CD14-positive monocyte (primary cell): ENCODE measurements around the gene S100P. TPM values are rescaled to one million over a fixed set of nuclear protein-coding genes. Genes with fewer than 3 reads are reported as not detected.
A peak's percentile ranks its signal among the peaks of the same experiment; 100 is the strongest.

Experiments
- DNase-seq, 3 donors: peaks; one replicate each; pipeline ENCODE4 v3.0.0-alpha.2; 2011 to 2022
- H2AFZ ChIP-seq: 2 replicates; pipeline ENCODE4 v1.6.0; 2012; ENCODE audit warnings: mild to moderate bottlenecking, low read depth, low read length, inconsistent platforms; ENCODE audit not compliant: insufficient read depth, poor library complexity, severe bottlenecking
- H3K27ac ChIP-seq, 2 donors: 1 replicate in 1 of 2; 2 replicates in 1 of 2; pipeline ENCODE4 v1.5.1; 2012 to 2013; ENCODE audit warnings: low read length in 2 of 2, control low read depth in 1 of 2, inconsistent platforms in 1 of 2, low read depth in 1 of 2, mild to moderate bottlenecking in 1 of 2
- H3K27me3 ChIP-seq, 2 donors: one replicate each; pipeline versions ENCODE4 v1.6.0 to v1.6.1; 2011 to 2013; ENCODE audit warnings: low read length in 2 of 2; ENCODE audit not compliant: control insufficient read depth in 2 of 2, insufficient read depth in 2 of 2
- H3K36me3 ChIP-seq, 2 donors: replicated peaks in 1 of 2; 1 replicate in 1 of 2; 2 replicates in 1 of 2; pipeline versions ENCODE4 v1.5.1 to v1.6.1; 2012 to 2013; ENCODE audit warnings: low read length in 2 of 2, control low read depth in 1 of 2, inconsistent platforms in 1 of 2, mild to moderate bottlenecking in 1 of 2; ENCODE audit not compliant: insufficient read depth in 2 of 2, control insufficient read depth in 1 of 2
- H3K4me1 ChIP-seq, 2 donors: 1 replicate in 1 of 2; 2 replicates in 1 of 2; pipeline versions ENCODE4 v1.5.1 to v1.6.1; 2012 to 2013; ENCODE audit warnings: low read length in 2 of 2, control low read depth in 1 of 2, inconsistent platforms in 1 of 2, mild to moderate bottlenecking in 1 of 2, moderate library complexity in 1 of 2; ENCODE audit not compliant: insufficient read depth in 2 of 2, control insufficient read depth in 1 of 2
- H3K4me2 ChIP-seq: replicated peaks from 2 replicates; pipeline ENCODE3; 2012; ENCODE audit warnings: low read length, moderate library complexity, mild to moderate bottlenecking; ENCODE audit not compliant: poor library complexity, severe bottlenecking; ENCODE audit errors: extremely low read depth
- H3K4me3 ChIP-seq, 3 experiments: fragments of 200-600 bp in 1 of 3; sonication (generic) in 1 of 3; replicated peaks in 1 of 3; 1 replicate in 2 of 3; 2 replicates in 1 of 3; pipeline ENCODE4 v1.5.1; 2011 to 2013; ENCODE audit warnings: low read length in 3 of 3, mild to moderate bottlenecking in 3 of 3, control low read depth in 2 of 3, low read depth in 2 of 3, inconsistent platforms in 1 of 3, moderate library complexity in 1 of 3
- H3K79me2 ChIP-seq: 2 replicates; pipeline ENCODE4 v1.6.0; 2012; ENCODE audit warnings: mild to moderate bottlenecking, control low read depth, inconsistent platforms, low read length, moderate library complexity; ENCODE audit not compliant: insufficient read depth
- H3K9ac ChIP-seq: 2 replicates; pipeline ENCODE4 v1.6.0; 2017; ENCODE audit warnings: low read length, mild to moderate bottlenecking; ENCODE audit not compliant: insufficient read depth, poor library complexity, severe bottlenecking
- H3K9me3 ChIP-seq, 2 donors: replicated peaks in 1 of 2; 1 replicate in 1 of 2; 2 replicates in 1 of 2; pipeline versions ENCODE4 v1.5.1 to v1.6.1; 2012 to 2013; ENCODE audit warnings: low read length in 2 of 2, control low read depth in 1 of 2; ENCODE audit not compliant: control insufficient read depth in 1 of 2, insufficient read depth in 1 of 2
- H4K20me1 ChIP-seq: 2 replicates; pipeline ENCODE4 v1.6.0; 2012; ENCODE audit warnings: mild to moderate bottlenecking, low read length, control low read depth, moderate library complexity; ENCODE audit not compliant: insufficient read depth
- H3K27ac Mint-ChIP-seq, 7 donors: one replicate each; pipeline ENCODE4 v1.8.0; 2020; ENCODE audit warnings: mild to moderate bottlenecking in 7 of 7, mixed read lengths in 7 of 7, moderate library complexity in 6 of 7, inconsistent platforms in 2 of 7
- H3K27me3 Mint-ChIP-seq, 3 donors: one replicate each; pipeline ENCODE4 v1.8.0; 2021 to 2022; ENCODE audit warnings: low read depth in 3 of 3, mild to moderate bottlenecking in 3 of 3, mixed read lengths in 3 of 3, moderate library complexity in 3 of 3, inconsistent platforms in 1 of 3
- H3K36me3 Mint-ChIP-seq, 2 donors: one replicate each; pipeline ENCODE4 v1.8.0; 2020; ENCODE audit warnings: mixed read lengths in 2 of 2, inconsistent platforms in 1 of 2, mild to moderate bottlenecking in 1 of 2
- H3K4me1 Mint-ChIP-seq: one replicate; pipeline ENCODE4 v1.8.0; 2020; ENCODE audit warnings: mild to moderate bottlenecking, mixed read lengths
- H3K4me3 Mint-ChIP-seq, 2 donors: one replicate each; pipeline ENCODE4 v1.8.0; 2020; ENCODE audit warnings: mild to moderate bottlenecking in 2 of 2, mixed read lengths in 2 of 2, moderate library complexity in 1 of 2
- H3K9me3 Mint-ChIP-seq, 7 donors: one replicate each; pipeline ENCODE4 v1.8.0; 2020 to 2022; ENCODE audit warnings: mixed read lengths in 7 of 7, mild to moderate bottlenecking in 6 of 7, moderate library complexity in 6 of 7, inconsistent platforms in 2 of 7
- CTCF ChIP-seq: fragments of 200-600 bp; IDR thresholded peaks from one replicate; pipeline ENCODE4 v1.8.0; 2022; ENCODE audit warnings: antibody characterized with exemption, mild to moderate bottlenecking
- WGBS: methylation state at CpG from one replicate; pipeline ENCODE4 v1.1.5; 2013; ENCODE audit warnings: missing lambda C conversion rate; ENCODE audit not compliant: insufficient coverage; 5-methylcytosine and 5-hydroxymethylcytosine counted together
- intact Hi-C, 2 donors: fragments of 100-400 bp; cut with micrococcal nuclease; formaldehyde crosslinking; loops; one replicate each; pipeline versions ENCODE4 v1.15.0 to v1.15.1; 2023
- polyA plus RNA-seq, 3 donors: library from polyadenylated mRNA; depleted of rRNA in 1 of 3; unstranded in 2 of 3; stranded (reverse) in 1 of 3; fragments of 300-500 nt in 2 of 3; fragments of >200 nt in 1 of 3; fragmentation: Illumina TruSeq in 2 of 3; gene quantifications; 1 replicate in 2 of 3; 2 replicates in 1 of 3; pipeline ENCODE4 v1.2.3, GENCODE V29; 2012 to 2021

S100P gene
- polyA plus RNA-seq, 3 donors = 13.6 to 71.2 (median 29.3) TPM

- 97% methylated on average over 6 of the region's 13 CpGs for WGBS
- Mint-ChIP-seq H3K27me3 (peaks cover 0 to 2% (median 0%) of the 10 kb centered on the region in 3 donors), H3K27ac (no peak overlapping the region), H3K4me1 (peaks cover 18% of the 10 kb centered on the region), H3K9me3 (peaks cover 0 to 6% (median 2%) of the 10 kb centered on the region in 7 donors), H3K4me3 (no peak overlapping the region), H3K36me3 (peaks cover 41 to 49% of the 10 kb centered on the region in 2 donors)
- Histone ChIP-seq H3K36me3 (peaks cover 12 to 52% of the 10 kb centered on the region in 2 donors), H2AFZ (no peak overlapping the region), H3K9me3 (no peaks in the 10 kb centered on the region), H3K4me1 (peaks cover 3 to 4% of the 10 kb centered on the region in 2 donors), H4K20me1 (peaks cover 22% of the 10 kb centered on the region), H3K9ac (no peak overlapping the region), H3K4me3 (no peak overlapping the region), H3K79me2 (peaks cover 35% of the 10 kb centered on the region), H3K27me3 (no peaks in the 10 kb centered on the region), H3K4me2 (no peak overlapping the region), H3K27ac (no peak overlapping the region)
- intact Hi-C loops = loop anchor here in 1 of 2 donors (10.0 kb wide), 1 partner anchor 943 kb away; no protein-coding TSS in a partner anchor
- TF ChIP-seq CTCF = peak; percentile 37
- DNase-seq = no peak
These were observed 7.7 kb downstream of the S100P start for GRCh38 chr4:6701371-6701770.

- Histone ChIP-seq H3K9me3 (no peaks in the 10 kb centered on the region), H3K4me2 (no peak overlapping the region), H3K36me3 (peaks cover 12 to 64% of the 10 kb centered on the region in 2 donors), H4K20me1 (peaks cover 29% of the 10 kb centered on the region), H3K4me3 (no peak overlapping the region), H3K4me1 (peaks cover 10% of the 10 kb centered on the region in 2 donors), H2AFZ (no peak overlapping the region), H3K27ac (no peak overlapping the region), H3K9ac (no peak overlapping the region), H3K79me2 (peaks cover 48% of the 10 kb centered on the region), H3K27me3 (no peaks in the 10 kb centered on the region)
- TF ChIP-seq CTCF = no peak
- DNase-seq = no peak
- Mint-ChIP-seq H3K4me3 (no peak overlapping the region), H3K4me1 (peaks cover 22% of the 10 kb centered on the region), H3K27ac (no peak overlapping the region), H3K9me3 (peaks cover 0 to 6% (median 2%) of the 10 kb centered on the region in 7 donors), H3K27me3 (peaks cover 0 to 2% (median 0%) of the 10 kb centered on the region in 3 donors), H3K36me3 (peaks cover 47 to 55% of the 10 kb centered on the region in 2 donors)
- no CpG with 5 or more reads among the region's 1 CpG for WGBS
- intact Hi-C loops = loop anchor here in 1 of 2 donors (10.0 kb wide), 1 partner anchor 942 kb away; no protein-coding TSS in a partner anchor
These were observed 9.1 kb downstream of the S100P start for GRCh38 chr4:6702761-6703160.
